ENCODE measurements around the gene MAST3. TPM values are rescaled to one million over a fixed set of nuclear protein-coding genes. Genes with fewer than 3 reads are reported as not detected.

The MAST3 gene
- polyA plus RNA-seq, 1 donor, result 27.9 TPM

DNA sequence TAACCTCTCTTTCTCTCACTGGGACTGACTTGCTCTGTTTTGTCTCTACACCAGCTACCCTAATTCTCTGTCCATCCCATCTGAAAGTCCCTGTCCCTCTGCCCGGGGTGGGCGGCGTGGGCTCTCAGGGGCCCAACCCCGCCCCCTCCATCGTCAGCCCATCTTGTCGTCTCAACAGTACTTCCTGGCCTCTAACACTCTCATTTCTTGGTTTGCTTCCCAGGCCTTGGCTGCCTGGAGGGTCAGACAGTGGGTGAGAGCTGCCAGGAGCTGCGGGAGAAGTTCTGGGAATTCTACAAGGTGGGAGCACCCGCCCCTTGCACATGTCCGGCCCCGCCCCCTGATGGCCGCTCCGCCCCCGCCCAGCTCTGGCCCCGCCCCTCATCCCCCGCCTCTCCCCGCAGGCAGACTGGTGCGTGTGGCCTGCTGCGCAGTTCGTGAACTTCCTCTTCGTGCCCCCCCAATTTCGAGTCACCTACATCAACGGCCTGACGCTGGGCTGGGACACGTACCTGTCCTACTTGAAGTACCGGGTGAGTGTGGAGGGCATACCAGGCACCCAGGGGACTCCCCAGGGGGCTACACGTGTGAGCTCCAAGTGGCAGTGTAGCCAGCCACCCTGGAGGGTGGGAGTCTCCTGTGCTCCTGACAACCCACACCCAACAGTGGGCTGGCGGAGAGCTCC lies 97.1 kb downstream of the MAST3 start:
- no peak for DNase-seq
- H3K27me3 ChIP-seq (ENCODE audit: control insufficient read depth, insufficient read depth, low read length), result no peaks in the 10 kb centered on the region
- WGBS (ENCODE audit: insufficient coverage, low lambda C conversion rate), result no CpG with 5 or more reads among the region's 27 CpGs
- H3K4me1 ChIP-seq (ENCODE audit: control insufficient read depth, insufficient read depth, low read length), result peaks cover 11% of the 10 kb centered on the region
- H3K9me3 ChIP-seq (ENCODE audit: control insufficient read depth, low read depth, low read length), result no peaks in the 10 kb centered on the region
- peaks cover 17% of the 10 kb centered on the region for H3K36me3 ChIP-seq (ENCODE audit: control insufficient read depth, insufficient read depth, low read length)
- H3K4me3 ChIP-seq (ENCODE audit: low read length), result no peak overlapping the region
- no peak overlapping the region for H3K27ac ChIP-seq (ENCODE audit: low read length)

DNA sequence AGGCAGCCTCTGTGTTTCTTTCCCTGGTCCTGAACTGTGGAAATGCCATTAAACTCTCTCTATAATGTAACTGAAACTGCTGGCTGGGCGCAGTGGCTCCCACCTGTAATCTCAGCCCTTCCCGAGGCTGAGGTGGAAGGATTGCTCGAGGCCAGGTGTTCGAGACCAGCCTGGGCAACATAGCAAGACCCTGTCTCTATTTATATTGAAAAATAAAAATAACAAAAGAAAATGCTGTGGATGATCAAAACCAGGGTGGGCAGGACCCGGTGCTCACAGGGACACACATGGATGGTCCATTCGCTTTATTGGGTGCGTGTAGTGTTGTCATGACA lies 98.9 kb downstream of the MAST3 start:
- Histone ChIP-seq H3K9me3 (ENCODE audit: control insufficient read depth, low read depth, low read length) (no peaks in the 10 kb centered on the region), H3K27me3 (ENCODE audit: control insufficient read depth, insufficient read depth, low read length) (no peaks in the 10 kb centered on the region), H3K36me3 (ENCODE audit: control insufficient read depth, insufficient read depth, low read length) (peaks cover 17% of the 10 kb centered on the region), H3K27ac (ENCODE audit: low read length) (no peak overlapping the region), H3K4me1 (ENCODE audit: control insufficient read depth, insufficient read depth, low read length) (peaks cover 11% of the 10 kb centered on the region), H3K4me3 (ENCODE audit: low read length) (no peak overlapping the region)
- DNase-seq, result no peak
- WGBS (ENCODE audit: insufficient coverage, low lambda C conversion rate), result no CpG with 5 or more reads among the region's 7 CpGs

DNA sequence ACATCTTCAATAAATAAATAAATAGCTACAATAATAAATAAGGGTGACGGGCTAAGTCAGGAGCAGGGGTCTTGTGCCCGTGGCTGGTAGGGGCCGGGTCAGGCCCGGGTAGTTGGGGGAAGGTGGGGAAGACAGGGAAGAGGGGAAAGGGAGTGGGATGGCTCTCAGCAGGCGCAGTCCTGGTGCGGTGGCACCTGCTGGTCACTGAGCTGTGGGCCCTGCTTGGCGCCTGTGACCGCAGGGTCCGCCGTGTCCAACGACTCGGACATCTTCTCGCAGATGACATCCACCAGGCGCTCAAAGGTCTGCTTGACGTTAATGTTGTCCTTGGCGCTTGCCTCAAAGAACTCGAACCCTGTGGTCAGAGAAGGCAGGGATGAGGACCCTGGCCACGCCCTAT lies 99.7 kb downstream of the MAST3 start:
- 92% methylated on average over 4 of the region's 18 CpGs for WGBS (ENCODE audit: insufficient coverage, low lambda C conversion rate)
- peaks cover 17% of the 10 kb centered on the region for H3K36me3 ChIP-seq (ENCODE audit: control insufficient read depth, insufficient read depth, low read length)

DNA sequence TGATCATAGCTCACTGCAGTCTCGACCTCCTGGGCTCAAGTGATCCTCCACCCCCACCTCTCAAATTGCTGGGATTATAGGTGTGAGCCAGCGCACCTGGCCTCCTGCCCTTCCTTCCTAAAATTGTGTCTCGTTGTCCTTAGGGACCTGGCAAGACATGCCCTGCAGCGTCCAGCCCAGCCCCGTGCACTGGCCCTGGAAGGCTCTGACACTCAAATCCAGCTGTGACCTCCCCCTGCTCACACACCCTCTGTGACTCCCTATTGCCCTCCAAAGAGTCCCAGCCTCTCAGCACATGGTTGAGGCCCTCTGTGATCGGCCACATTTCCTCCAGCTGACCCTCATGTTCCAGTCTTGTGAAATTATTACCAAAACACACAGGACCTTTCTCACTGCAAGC lies 100.4 kb downstream of the MAST3 start:
- H3K4me1 ChIP-seq (ENCODE audit: control insufficient read depth, insufficient read depth, low read length), result peaks cover 14% of the 10 kb centered on the region
- H3K9me3 ChIP-seq (ENCODE audit: control insufficient read depth, low read depth, low read length), result no peaks in the 10 kb centered on the region
- no peak overlapping the region for H3K4me3 ChIP-seq (ENCODE audit: low read length)
- H3K36me3 ChIP-seq (ENCODE audit: control insufficient read depth, insufficient read depth, low read length), result peaks cover 17% of the 10 kb centered on the region
- no peak for DNase-seq
- no CpG with 5 or more reads among the region's 6 CpGs for WGBS (ENCODE audit: insufficient coverage, low lambda C conversion rate)
- H3K27me3 ChIP-seq (ENCODE audit: control insufficient read depth, insufficient read depth, low read length), result no peaks in the 10 kb centered on the region
- H3K27ac ChIP-seq (ENCODE audit: low read length), result no peak overlapping the region

More for the DNA sequence above, 99.7 kb downstream of the MAST3 start:
- H3K9me3 ChIP-seq (ENCODE audit: control insufficient read depth, low read depth, low read length), result no peaks in the 10 kb centered on the region
- H3K27me3 ChIP-seq (ENCODE audit: control insufficient read depth, insufficient read depth, low read length), result no peaks in the 10 kb centered on the region
- H3K4me1 ChIP-seq (ENCODE audit: control insufficient read depth, insufficient read depth, low read length), result peaks cover 11% of the 10 kb centered on the region
- no peak for DNase-seq
- no peak overlapping the region for H3K27ac ChIP-seq (ENCODE audit: low read length)
- no peak overlapping the region for H3K4me3 ChIP-seq (ENCODE audit: low read length)

DNA sequence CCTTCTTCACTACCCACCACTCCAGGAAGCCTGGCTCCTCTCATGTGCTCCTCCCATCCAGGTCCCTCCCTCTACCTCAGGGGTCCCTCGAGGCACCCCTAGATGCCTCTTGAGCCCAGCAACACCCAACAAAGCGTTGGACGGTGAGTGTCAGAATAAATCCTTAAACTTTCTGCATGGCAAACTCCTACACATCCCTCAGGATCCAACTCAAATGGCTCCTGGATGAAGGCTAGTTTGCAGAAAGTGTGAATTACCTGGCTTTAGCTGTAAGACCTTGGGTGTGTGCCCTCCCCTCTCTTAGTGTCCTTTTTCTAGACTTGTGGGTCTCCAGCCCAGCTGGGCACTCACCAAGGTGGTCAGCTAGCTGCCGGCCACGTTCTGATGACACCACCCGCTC lies 100.8 kb downstream of the MAST3 start:
- Histone ChIP-seq H3K27me3 (ENCODE audit: control insufficient read depth, insufficient read depth, low read length) (no peaks in the 10 kb centered on the region), H3K27ac (ENCODE audit: low read length) (no peak overlapping the region), H3K4me3 (ENCODE audit: low read length) (no peak overlapping the region), H3K9me3 (ENCODE audit: control insufficient read depth, low read depth, low read length) (no peaks in the 10 kb centered on the region), H3K36me3 (ENCODE audit: control insufficient read depth, insufficient read depth, low read length) (peaks cover 17% of the 10 kb centered on the region), H3K4me1 (ENCODE audit: control insufficient read depth, insufficient read depth, low read length) (peaks cover 18% of the 10 kb centered on the region)
- DNase-seq, result no peak
- WGBS (ENCODE audit: insufficient coverage, low lambda C conversion rate), result no CpG with 5 or more reads among the region's 6 CpGs

Other genes with a start within 250 kb of the MAST3 start
- 9.9 TPM for gene JAK3, start 249.8 kb upstream of the MAST3 start, polyA plus RNA-seq
- 1,919 TPM for gene RPL18A, start 237.9 kb upstream of the MAST3 start, polyA plus RNA-seq
- gene SLC5A5, start 225.8 kb upstream of the MAST3 start, polyA plus RNA-seq, result not detected
- 49.7 TPM for gene CCDC124, start 164.8 kb upstream of the MAST3 start, polyA plus RNA-seq
- gene KCNN1, start 130.7 kb upstream of the MAST3 start, polyA plus RNA-seq, result 1.1 TPM
- gene ARRDC2, start 89.6 kb upstream of the MAST3 start, polyA plus RNA-seq, result 7.7 TPM
- 1.2 TPM for gene IL12RB1, start 10.8 kb upstream of the MAST3 start, polyA plus RNA-seq
- gene PIK3R2, start 55.4 kb downstream of the MAST3 start, polyA plus RNA-seq, result 67.7 TPM
- 270 TPM for gene IFI30, start 76.0 kb downstream of the MAST3 start, polyA plus RNA-seq
- 7.3 TPM for gene MPV17L2, start 95.4 kb downstream of the MAST3 start, polyA plus RNA-seq
- gene RAB3A, start 106.3 kb downstream of the MAST3 start, polyA plus RNA-seq, result 5.3 TPM
- gene PDE4C, start 128.7 kb downstream of the MAST3 start, polyA plus RNA-seq, result 1.2 TPM
- 5.5 TPM for gene IQCN, start 176.7 kb downstream of the MAST3 start, polyA plus RNA-seq
- gene JUND, start 183.8 kb downstream of the MAST3 start, polyA plus RNA-seq, result 163 TPM
- gene LSM4, start 225.3 kb downstream of the MAST3 start, polyA plus RNA-seq, result 94.8 TPM
- gene PGPEP1, start 242.8 kb downstream of the MAST3 start, polyA plus RNA-seq, result 77.2 TPM